K562 (cell line): Measurements from ENCODE around the gene ACSF3.

Experiments
- ERF ChIP-seq: fragments of 450-650 bp; formaldehyde crosslinking; IDR thresholded peaks from 2 replicates; pipeline ENCODE4 v1.4.0; 2020; ENCODE audit warnings: mild to moderate bottlenecking, mixed read lengths
- FOXM1 ChIP-seq, 2 experiments: fragments of 450-650 bp in 1 of 2; sonication (generic) in 1 of 2; formaldehyde crosslinking in 1 of 2; IDR thresholded peaks; 2 replicates each; pipeline versions ENCODE4 v1.6.1 to v1.9.0; 2017 to 2022; ENCODE audit warnings: low read depth in 2 of 2, mild to moderate bottlenecking in 2 of 2, missing genetic modification reagents in 1 of 2, moderate library complexity in 1 of 2
- KDM1A ChIP-seq, 2 experiments: fragments of 450-650 bp; IDR thresholded peaks; 2 replicates each; pipeline ENCODE4 v1.6.1; 2016; ENCODE audit warnings: mild to moderate bottlenecking in 2 of 2
- SETDB1 ChIP-seq: IDR thresholded peaks from one replicate; pipeline ENCODE4 v1.6.1; 2012; ENCODE audit warnings: low read length, control low read depth, inconsistent platforms
- TF ChIP-seq, protein P1 (sequence below), 3 experiments: IDR thresholded peaks in 2 of 3; conservative IDR thresholded peaks in 1 of 3; 2 replicates each; pipeline ENCODE4 v1.5.1; 2011 to 2012; ENCODE audit warnings: low read length in 3 of 3, mild to moderate bottlenecking in 3 of 3, control low read depth in 2 of 3, improper control_type of control experiment in 1 of 3, inconsistent platforms in 1 of 3, low read depth in 1 of 3, mixed read lengths in 1 of 3, moderate library complexity in 1 of 3; ENCODE audit not compliant: insufficient read depth in 2 of 3
- TF ChIP-seq, protein P2 (sequence below), 2 experiments: IDR thresholded peaks; 2 replicates each; pipeline ENCODE4 v1.6.1; 2011; ENCODE audit warnings: borderline replicate concordance in 1 of 2, control low read depth in 1 of 2, low read depth in 1 of 2, low read length in 1 of 2, mild to moderate bottlenecking in 1 of 2, mixed read lengths in 1 of 2, moderate library complexity in 1 of 2; ENCODE audit not compliant: insufficient read depth in 1 of 2, insufficient read length in 1 of 2, poor library complexity in 1 of 2, severe bottlenecking in 1 of 2; ENCODE audit errors: extremely low read depth in 1 of 2
- TF ChIP-seq, protein P3 (sequence below): sonication (generic); formaldehyde crosslinking; IDR thresholded peaks from 2 replicates; pipeline ENCODE4 v1.9.0; 2022; ENCODE audit warnings: mild to moderate bottlenecking, missing genetic modification reagents

GRCh38 chr16:89135166-89135565, 41.5 kb downstream of the ACSF3 start:
- TF ChIP-seq SETDB1: no peak
- TF ChIP-seq FOXM1 (IDR thresholded peaks at IDR 0.05; ENCODE audit: low read depth): no peak
- TF ChIP-seq FOXM1 (CRISPR knock-in tag; IDR thresholded peaks at IDR 0.05; ENCODE audit: low read depth): no peak
- TF ChIP-seq, protein P1, sequence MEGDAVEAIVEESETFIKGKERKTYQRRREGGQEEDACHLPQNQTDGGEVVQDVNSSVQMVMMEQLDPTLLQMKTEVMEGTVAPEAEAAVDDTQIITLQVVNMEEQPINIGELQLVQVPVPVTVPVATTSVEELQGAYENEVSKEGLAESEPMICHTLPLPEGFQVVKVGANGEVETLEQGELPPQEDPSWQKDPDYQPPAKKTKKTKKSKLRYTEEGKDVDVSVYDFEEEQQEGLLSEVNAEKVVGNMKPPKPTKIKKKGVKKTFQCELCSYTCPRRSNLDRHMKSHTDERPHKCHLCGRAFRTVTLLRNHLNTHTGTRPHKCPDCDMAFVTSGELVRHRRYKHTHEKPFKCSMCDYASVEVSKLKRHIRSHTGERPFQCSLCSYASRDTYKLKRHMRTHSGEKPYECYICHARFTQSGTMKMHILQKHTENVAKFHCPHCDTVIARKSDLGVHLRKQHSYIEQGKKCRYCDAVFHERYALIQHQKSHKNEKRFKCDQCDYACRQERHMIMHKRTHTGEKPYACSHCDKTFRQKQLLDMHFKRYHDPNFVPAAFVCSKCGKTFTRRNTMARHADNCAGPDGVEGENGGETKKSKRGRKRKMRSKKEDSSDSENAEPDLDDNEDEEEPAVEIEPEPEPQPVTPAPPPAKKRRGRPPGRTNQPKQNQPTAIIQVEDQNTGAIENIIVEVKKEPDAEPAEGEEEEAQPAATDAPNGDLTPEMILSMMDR (IDR thresholded peaks at IDR 0.05 in 2 of 3, conservative IDR thresholded peaks at IDR 0.05 in 1 of 3; ENCODE audit: insufficient read depth in 2 of 3, low read depth in 1 of 3, low read length in 3 of 3): no peak
- no peak for TF ChIP-seq ERF (CRISPR knock-in tag)
- TF ChIP-seq, protein P2, sequence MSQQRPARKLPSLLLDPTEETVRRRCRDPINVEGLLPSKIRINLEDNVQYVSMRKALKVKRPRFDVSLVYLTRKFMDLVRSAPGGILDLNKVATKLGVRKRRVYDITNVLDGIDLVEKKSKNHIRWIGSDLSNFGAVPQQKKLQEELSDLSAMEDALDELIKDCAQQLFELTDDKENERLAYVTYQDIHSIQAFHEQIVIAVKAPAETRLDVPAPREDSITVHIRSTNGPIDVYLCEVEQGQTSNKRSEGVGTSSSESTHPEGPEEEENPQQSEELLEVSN (IDR thresholded peaks at IDR 0.05; ENCODE audit: borderline replicate concordance in 1 of 2, extremely low read depth in 1 of 2, insufficient read depth in 1 of 2, insufficient read length in 1 of 2, low read depth in 1 of 2, low read length in 1 of 2, poor library complexity in 1 of 2, severe bottlenecking in 1 of 2): no peak
- no peak for TF ChIP-seq KDM1A (IDR thresholded peaks at IDR 0.05)
- TF ChIP-seq, protein P3, sequence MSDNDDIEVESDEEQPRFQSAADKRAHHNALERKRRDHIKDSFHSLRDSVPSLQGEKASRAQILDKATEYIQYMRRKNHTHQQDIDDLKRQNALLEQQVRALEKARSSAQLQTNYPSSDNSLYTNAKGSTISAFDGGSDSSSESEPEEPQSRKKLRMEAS (CRISPR knock-in tag): no peak
